GM21528 (cell line): Measurements from ENCODE around the gene RPL22.

ENCODE experiments used
- ATAC-seq: cut with Tn5 transposase; IDR thresholded peaks from one replicate; pipeline ENCODE4 v1.9.1; 2021; ENCODE audit warnings: mild to moderate bottlenecking, moderate library complexity; ENCODE audit not compliant: unreplicated experiment, low FRiP score

The RPL22 gene

DNA sequence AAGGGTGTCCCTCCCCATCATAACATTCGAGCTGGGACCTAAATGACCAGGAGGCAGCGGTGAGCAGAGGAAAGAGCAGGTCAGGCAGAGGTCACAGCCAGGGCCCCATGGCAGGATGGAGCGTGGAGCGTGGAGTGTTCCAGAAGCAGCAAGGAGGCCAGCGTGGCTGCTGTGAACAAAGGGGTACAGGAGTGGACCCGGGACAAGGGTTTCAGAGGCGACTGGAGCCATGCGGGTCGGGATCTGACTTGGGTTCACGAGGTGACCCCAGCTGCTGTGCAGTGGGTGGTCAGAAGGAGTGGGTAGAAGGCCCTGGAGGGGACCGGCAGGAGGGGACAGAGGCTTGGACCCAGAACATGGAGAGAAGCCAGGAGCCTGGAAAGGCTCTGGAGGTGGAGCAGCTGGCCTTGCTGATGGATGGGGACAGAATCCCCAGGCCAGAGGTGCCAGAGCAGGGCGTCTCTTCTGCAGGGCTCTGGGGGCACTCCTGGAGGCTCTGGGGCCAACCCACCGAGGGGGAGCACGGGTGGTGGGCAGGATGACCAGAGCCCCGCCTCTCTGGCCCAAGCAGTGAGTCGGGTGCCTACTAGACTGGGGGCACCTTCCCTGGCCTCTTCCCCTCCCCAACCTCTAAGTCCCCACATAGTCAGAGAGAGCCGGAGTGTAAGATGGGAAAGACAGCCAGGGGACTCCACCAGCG is 21.6 kb downstream of the RPL22 start:
- no peak for ATAC-seq

- ATAC-seq: no peak
These were observed 22.6 kb downstream of the RPL22 start for GRCh38 chr1:6176779-6177178.

DNA sequence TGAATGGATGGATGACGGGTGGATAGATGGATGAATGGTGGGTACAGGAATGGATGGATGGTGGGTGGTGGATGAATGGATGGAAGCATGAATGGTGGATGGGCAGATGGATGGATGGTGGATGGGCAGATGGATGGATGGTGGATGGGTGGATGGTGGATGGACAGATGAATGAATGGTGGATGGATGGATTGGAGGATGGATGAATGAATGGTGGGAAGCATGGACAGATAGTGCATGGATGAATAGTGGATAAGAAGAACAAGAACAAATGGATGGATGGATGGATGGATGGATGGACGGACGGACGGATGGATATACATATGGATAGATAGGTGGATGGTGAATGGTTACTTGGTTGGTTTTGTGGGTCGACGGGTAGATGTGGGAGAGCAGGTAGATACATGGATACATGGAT is 24.0 kb downstream of the RPL22 start:
- ATAC-seq: no peak

GRCh38 chr1:6174621-6175410 is 24.6 kb downstream of the RPL22 start:
- no peak for ATAC-seq

DNA sequence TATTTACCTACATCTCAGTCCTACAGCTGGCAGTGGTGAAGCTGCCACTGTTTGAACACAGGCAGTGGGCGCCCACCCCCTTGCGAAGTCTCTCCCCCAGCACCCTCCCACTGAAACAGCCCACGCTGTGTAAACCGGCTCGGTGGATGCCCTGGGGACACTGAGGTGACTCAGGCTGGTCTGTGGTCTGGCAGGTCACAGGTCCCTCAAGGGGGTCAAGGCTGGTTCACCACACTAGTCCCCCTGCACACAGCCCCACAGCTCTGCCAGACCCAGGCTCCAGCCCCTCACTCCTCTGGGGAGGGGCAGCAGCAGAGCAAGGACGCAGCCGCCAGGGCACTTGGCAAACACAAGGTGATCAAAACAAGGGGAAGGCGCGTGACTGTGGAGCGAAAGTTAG is 26.8 kb downstream of the RPL22 start:
- no peak for ATAC-seq

DNA sequence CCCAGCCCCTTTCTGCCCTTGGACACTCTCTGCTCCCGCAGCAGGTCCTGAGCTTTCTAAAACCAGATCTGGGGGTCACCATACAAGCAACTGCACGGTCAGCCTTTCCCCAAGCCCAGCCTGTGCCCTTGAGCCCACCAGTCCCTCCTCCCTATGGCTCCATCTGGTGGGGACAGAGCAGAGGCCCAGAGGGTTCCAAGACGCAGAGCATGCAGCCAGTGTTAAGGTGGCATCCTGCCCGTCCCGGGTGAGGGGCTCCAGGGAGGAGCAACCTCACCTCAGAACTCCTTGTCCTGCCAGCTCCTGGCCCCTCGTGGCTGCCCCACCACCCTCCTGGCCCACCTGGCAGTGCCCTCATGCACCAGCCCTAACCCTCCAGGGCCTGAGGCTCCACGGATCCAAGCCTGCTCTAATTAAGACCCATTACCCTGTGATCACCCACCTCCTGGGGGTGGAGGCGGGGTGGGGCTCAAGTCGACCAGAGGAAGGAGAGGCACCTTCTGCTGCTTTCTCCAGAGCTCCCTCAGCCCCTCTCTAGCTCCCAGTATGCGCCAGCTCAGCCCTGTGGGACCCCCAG is 27.8 kb downstream of the RPL22 start:
- ATAC-seq: no peak

- ATAC-seq: no peak
These were observed 28.6 kb downstream of the RPL22 start for GRCh38 chr1:6170742-6171201.

GRCh38 chr1:6170116-6170741 is 29.2 kb downstream of the RPL22 start:
- ATAC-seq: no peak

DNA sequence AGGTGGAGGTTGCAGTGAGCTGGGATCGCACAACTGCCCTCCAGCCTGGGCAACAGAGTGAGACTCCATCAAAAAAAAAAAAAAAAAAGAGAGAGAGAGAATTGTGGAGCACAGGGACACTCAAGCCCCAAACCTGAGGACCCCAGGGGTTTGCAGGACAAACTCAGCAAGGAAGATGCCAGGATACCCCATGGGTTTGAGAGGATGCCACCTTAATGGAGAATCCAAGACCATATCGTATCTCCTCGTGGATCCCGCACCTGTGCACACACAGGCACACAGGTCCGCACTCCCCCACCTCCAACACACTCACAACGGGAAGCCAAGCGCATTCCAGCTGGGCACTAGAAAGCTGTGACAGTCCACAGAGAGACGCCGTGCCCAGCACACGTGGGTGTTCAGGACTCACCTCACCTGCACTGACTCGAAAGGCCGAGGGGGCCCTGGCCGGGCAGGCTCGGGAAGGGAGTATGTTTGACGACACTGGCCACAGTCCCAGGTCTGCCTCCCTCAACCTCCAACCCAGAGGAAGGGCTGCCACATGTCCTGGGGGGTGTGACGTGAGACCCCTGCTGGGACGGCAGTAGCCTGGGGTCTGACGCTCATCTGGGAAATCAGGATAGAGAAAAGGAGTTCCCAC is 30.3 kb downstream of the RPL22 start:
- no peak for ATAC-seq

- no peak for ATAC-seq
These were observed 31.7 kb downstream of the RPL22 start for GRCh38 chr1:6167391-6168303.

- no peak for ATAC-seq
These were observed 32.6 kb downstream of the RPL22 start for GRCh38 chr1:6166655-6167390.

- no peak for ATAC-seq
These were observed 33.2 kb downstream of the RPL22 start for GRCh38 chr1:6166221-6166620.

DNA sequence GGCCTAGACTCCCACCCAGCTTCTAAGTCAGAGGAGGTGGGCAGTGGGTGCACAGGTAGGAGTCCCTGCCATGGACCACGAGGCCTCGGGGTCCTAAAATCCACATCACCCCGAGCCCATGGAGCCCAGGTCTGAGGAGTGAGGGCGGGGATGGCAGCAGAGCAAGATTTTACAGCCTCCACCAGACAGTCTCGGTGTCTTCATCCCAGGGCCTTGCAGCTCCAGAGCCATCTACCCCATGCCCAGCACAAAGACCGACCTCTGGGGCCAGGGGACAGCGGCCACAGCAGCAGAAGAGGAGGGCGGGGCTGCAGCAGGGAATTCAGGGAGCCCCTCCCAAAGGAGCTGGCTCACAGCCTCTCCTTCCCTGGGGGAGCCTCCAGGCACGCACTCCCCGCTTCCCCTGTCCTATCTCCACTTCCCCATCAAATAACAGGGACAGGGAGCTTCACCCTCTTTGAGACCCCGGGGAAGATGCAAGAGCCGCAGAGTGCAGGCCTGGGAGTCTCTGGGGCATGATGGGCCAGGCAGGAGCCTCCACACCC is 33.9 kb downstream of the RPL22 start:
- no peak for ATAC-seq

DNA sequence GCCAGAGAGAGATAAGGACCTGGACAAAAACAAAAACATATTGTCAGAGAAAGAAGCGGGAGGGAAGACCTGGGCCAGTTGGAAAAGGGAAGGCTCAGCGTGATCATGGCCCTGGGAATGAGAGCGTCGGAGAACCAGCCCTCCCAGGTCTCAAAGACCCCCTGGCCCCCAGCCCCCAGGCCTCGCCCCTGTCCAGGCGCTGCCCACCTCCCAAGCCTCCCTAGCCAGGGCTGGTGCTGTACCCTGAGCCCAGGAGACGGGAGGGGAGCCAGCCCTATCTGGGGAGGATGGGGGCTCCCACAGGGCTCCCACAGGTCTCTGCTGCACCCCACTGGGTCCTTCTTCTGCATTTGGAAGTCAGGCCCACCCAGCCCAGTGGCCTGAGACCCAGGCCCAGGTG is 34.4 kb downstream of the RPL22 start:
- ATAC-seq: no peak

GRCh38 chr1:6163973-6164617 is 35.3 kb downstream of the RPL22 start:
- no peak for ATAC-seq

- no peak for ATAC-seq
These were observed 36.0 kb downstream of the RPL22 start for GRCh38 chr1:6163191-6163972.

- no peak for ATAC-seq
These were observed 36.6 kb downstream of the RPL22 start for GRCh38 chr1:6162773-6163172.
